Chondrocyte (in vitro differentiated cells): ENCODE results near the gene KLHL3. TPM values are rescaled to one million over a fixed set of nuclear protein-coding genes. Genes with fewer than 3 reads are reported as not detected.

ENCODE experiments used
- DNase-seq: peaks from one replicate; pipeline ENCODE4 v3.0.0; 2021; ENCODE audit warnings: mixed read lengths, low spot score
- H3K27ac Mint-ChIP-seq: one replicate; pipeline ENCODE4 v1.8.0; 2021; ENCODE audit warnings: mild to moderate bottlenecking, moderate library complexity, mixed read lengths; ENCODE audit not compliant: unreplicated experiment
- H3K27me3 Mint-ChIP-seq: 2 replicates; pipeline ENCODE4 v1.8.0; 2021; ENCODE audit warnings: low read depth, mixed read lengths
- H3K36me3 Mint-ChIP-seq: 2 replicates; pipeline ENCODE4 v1.8.0; 2021; ENCODE audit warnings: low read depth, mixed read lengths
- H3K4me1 Mint-ChIP-seq: 2 replicates; pipeline ENCODE4 v1.8.0; 2021; ENCODE audit warnings: low read depth, mild to moderate bottlenecking, mixed read lengths
- H3K4me3 Mint-ChIP-seq: one replicate; pipeline ENCODE4 v1.8.0; 2021; ENCODE audit warnings: mild to moderate bottlenecking, moderate library complexity, mixed read lengths; ENCODE audit not compliant: unreplicated experiment
- H3K9me3 Mint-ChIP-seq: 2 replicates; pipeline ENCODE4 v1.8.0; 2021; ENCODE audit warnings: low read depth, mixed read lengths
- total RNA-seq: library from RNA; stranded (reverse); gene quantifications from 3 replicates; pipeline ENCODE4 v1.2.1, GENCODE V29; 2021
- TF ChIP-seq, protein P1 (sequence below): fragments of 200-600 bp; sonication (generic); IDR thresholded peaks from 2 replicates; pipeline ENCODE4 v1.5.0; 2021; ENCODE audit warnings: antibody characterized with exemption, mild to moderate bottlenecking, moderate library complexity

The KLHL3 gene
- total RNA-seq, 1 donor from 2014 or later: 1.9 TPM

- H3K27me3 Mint-ChIP-seq: peaks cover 26% of the 10 kb centered on the region
- no peaks in the 10 kb centered on the region for H3K4me1 Mint-ChIP-seq
- H3K9me3 Mint-ChIP-seq: no peaks in the 10 kb centered on the region
- no peak for DNase-seq
- TF ChIP-seq, protein P1, sequence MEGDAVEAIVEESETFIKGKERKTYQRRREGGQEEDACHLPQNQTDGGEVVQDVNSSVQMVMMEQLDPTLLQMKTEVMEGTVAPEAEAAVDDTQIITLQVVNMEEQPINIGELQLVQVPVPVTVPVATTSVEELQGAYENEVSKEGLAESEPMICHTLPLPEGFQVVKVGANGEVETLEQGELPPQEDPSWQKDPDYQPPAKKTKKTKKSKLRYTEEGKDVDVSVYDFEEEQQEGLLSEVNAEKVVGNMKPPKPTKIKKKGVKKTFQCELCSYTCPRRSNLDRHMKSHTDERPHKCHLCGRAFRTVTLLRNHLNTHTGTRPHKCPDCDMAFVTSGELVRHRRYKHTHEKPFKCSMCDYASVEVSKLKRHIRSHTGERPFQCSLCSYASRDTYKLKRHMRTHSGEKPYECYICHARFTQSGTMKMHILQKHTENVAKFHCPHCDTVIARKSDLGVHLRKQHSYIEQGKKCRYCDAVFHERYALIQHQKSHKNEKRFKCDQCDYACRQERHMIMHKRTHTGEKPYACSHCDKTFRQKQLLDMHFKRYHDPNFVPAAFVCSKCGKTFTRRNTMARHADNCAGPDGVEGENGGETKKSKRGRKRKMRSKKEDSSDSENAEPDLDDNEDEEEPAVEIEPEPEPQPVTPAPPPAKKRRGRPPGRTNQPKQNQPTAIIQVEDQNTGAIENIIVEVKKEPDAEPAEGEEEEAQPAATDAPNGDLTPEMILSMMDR: no peak
- no peaks in the 10 kb centered on the region for H3K36me3 Mint-ChIP-seq
- no peak overlapping the region for H3K4me3 Mint-ChIP-seq
- H3K27ac Mint-ChIP-seq: no peak overlapping the region
These were observed 132.0 kb downstream of the KLHL3 start for GRCh38 chr5:137603891-137604290.

- Mint-ChIP-seq H3K9me3 (no peaks in the 10 kb centered on the region), H3K4me1 (no peaks in the 10 kb centered on the region), H3K4me3 (no peak overlapping the region)
These were observed 132.5 kb downstream of the KLHL3 start for GRCh38 chr5:137603356-137603755.

DNA sequence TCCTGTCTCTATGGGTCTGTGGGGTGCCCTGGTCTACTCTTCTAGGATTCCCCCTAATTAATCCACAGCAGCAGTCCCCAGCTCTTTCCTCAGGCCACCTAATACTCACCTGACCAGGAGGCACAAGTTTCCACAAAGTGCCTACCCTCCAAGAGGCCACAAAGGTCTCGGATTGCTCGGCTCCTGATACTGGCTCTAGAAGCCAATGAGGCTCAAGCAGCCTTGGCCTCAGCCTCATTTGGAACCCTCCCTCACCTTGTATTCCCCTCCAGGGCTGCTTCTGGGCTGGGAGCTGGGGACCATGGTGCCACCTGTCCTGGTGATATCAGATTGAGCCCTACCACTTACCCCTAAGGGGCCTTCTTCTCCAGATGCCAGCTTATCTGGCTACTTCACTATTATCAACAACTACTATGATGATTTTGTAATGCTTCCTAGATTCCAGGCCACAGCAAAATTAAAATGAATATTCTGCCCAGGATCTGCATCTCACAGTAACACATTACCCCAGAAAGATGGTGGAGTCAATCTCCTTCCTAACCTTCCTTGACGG lies 133.1 kb downstream of the KLHL3 start:
- peaks cover 33% of the 10 kb centered on the region for H3K27me3 Mint-ChIP-seq
- H3K36me3 Mint-ChIP-seq: no peaks in the 10 kb centered on the region
- H3K27ac Mint-ChIP-seq: no peak overlapping the region
- H3K4me1 Mint-ChIP-seq: no peaks in the 10 kb centered on the region
- TF ChIP-seq, protein P1: no peak
- H3K4me3 Mint-ChIP-seq: no peak overlapping the region
- no peaks in the 10 kb centered on the region for H3K9me3 Mint-ChIP-seq
- no peak for DNase-seq

More at GRCh38 chr5:137603356-137603755, 132.5 kb downstream of the KLHL3 start:
- Mint-ChIP-seq H3K27me3 (peaks cover 29% of the 10 kb centered on the region), H3K27ac (no peak overlapping the region), H3K36me3 (no peaks in the 10 kb centered on the region)
- TF ChIP-seq, protein P1: no peak
- DNase-seq: no peak

DNA sequence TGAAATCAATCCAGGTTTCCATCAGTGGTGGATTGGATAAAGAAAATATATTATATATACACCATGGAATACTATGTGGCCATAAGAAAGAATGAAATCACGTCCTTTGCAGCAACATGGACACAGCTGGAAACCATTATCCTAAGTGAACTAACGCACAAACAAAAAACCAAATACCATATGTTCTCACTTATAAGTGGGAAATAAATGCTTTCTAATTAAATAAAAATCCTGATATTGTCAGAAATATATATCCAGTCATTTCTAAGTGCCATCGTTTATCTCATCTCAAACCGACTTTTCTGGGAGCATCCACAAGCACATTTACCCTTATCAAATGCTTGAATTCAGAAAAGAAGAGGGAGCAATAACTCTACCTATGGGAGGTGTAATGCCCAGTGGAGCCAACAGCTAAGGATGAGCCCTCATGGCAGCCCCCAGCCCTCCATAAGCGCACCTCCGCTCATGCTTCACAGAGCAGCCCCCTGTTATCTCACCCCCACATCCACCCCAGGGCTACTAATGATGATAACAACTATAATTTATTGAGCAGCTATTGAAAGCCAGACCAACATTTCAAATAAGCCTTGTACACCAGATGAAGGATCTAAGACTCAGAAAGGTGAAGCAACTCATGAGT lies 135.0 kb downstream of the KLHL3 start:
- TF ChIP-seq, protein P1: no peak
- DNase-seq: no peak
- Mint-ChIP-seq H3K4me1 (no peaks in the 10 kb centered on the region), H3K36me3 (no peaks in the 10 kb centered on the region), H3K27me3 (peaks cover 45% of the 10 kb centered on the region), H3K27ac (no peak overlapping the region), H3K4me3 (no peak overlapping the region), H3K9me3 (no peaks in the 10 kb centered on the region)

GRCh38 chr5:137599457-137599856 lies 136.4 kb downstream of the KLHL3 start:
- Mint-ChIP-seq H3K36me3 (no peaks in the 10 kb centered on the region), H3K27ac (no peak overlapping the region), H3K9me3 (no peaks in the 10 kb centered on the region), H3K4me1 (no peaks in the 10 kb centered on the region), H3K4me3 (no peak overlapping the region), H3K27me3 (peaks cover 43% of the 10 kb centered on the region)
- TF ChIP-seq, protein P1: no peak
- no peak for DNase-seq
